Neural cell (in vitro differentiated cells): ENCODE data around the gene GABRB2. TPM values are rescaled to one million over a fixed set of nuclear protein-coding genes. Genes with fewer than 3 reads are reported as not detected.
A peak's percentile ranks its signal among the peaks of the same experiment; 100 is the strongest.

Source experiments
- H2AFZ ChIP-seq: fragments of 200-600, 300-800 bp; sonication (generic), shearing (Covaris generic); 2 replicates; pipeline ENCODE4 v1.6.0; 2014; ENCODE audit warnings: low read depth, mild to moderate bottlenecking, antibody characterized with exemption, low read length, moderate library complexity
- H3F3A ChIP-seq: fragments of 200-600 bp; shearing (Covaris generic); 2 replicates; pipeline ENCODE4 v1.6.1; 2016; ENCODE audit warnings: mild to moderate bottlenecking, moderate library complexity, mixed read lengths, antibody characterized with exemption, low read length; ENCODE audit not compliant: insufficient read depth, poor library complexity, severe bottlenecking
- H3K27ac ChIP-seq: fragments of 200-600, 300-800 bp; sonication (generic), shearing (Covaris generic); 2 replicates; pipeline ENCODE4 v1.5.1; 2014; ENCODE audit warnings: mild to moderate bottlenecking, low read length, moderate library complexity
- H3K27me3 ChIP-seq: fragments of 300-800, 200-600 bp; sonication (generic), shearing (Covaris generic); 2 replicates; pipeline ENCODE4 v1.6.0; 2014; ENCODE audit warnings: mild to moderate bottlenecking, low read depth, low read length, moderate library complexity; ENCODE audit not compliant: insufficient read depth
- H3K36me3 ChIP-seq: fragments of 300-800, 200-600 bp; sonication (generic), shearing (Covaris generic); 2 replicates; pipeline ENCODE4 v1.5.1; 2014; ENCODE audit warnings: mild to moderate bottlenecking, antibody characterized with exemption, low read length, moderate library complexity; ENCODE audit not compliant: insufficient read depth
- H3K4me2 ChIP-seq: fragments of 300-800, 200-600 bp; sonication (generic), shearing (Covaris generic); 2 replicates; pipeline ENCODE4 v1.6.0; 2014; ENCODE audit warnings: mild to moderate bottlenecking, low read length
- H3K4me3 ChIP-seq: fragments of 300-800, 200-600 bp; sonication (generic), shearing (Covaris generic); 2 replicates; pipeline ENCODE4 v1.5.1; 2014; ENCODE audit warnings: mild to moderate bottlenecking, low read length, moderate library complexity
- H3K79me2 ChIP-seq: fragments of 200-600 bp; shearing (Covaris generic); replicated peaks from 2 replicates; pipeline ENCODE4 v1.6.0; 2014; ENCODE audit warnings: mild to moderate bottlenecking, low read length, moderate library complexity; ENCODE audit not compliant: insufficient read depth
- H3K9ac ChIP-seq: fragments of 300-800, 200-600 bp; sonication (generic), shearing (Covaris generic); 2 replicates; pipeline ENCODE4 v1.6.1; 2016; ENCODE audit warnings: mild to moderate bottlenecking, low read length, mixed read lengths
- H3K9me2 ChIP-seq: fragments of 200-600 bp; shearing (Covaris generic); 2 replicates; pipeline ENCODE4 v1.6.1; 2016; ENCODE audit warnings: mild to moderate bottlenecking, low read length, mixed read lengths; ENCODE audit not compliant: insufficient read depth
- H3K9me3 ChIP-seq: fragments of 200-600, 300-800 bp; sonication (generic), shearing (Covaris generic); 2 replicates; pipeline ENCODE4 v1.6.1; 2016; ENCODE audit warnings: mild to moderate bottlenecking, mixed run types, low read length, moderate library complexity, mixed read lengths
- H4K20me1 ChIP-seq: fragments of 200-600 bp; shearing (Covaris generic); 2 replicates; pipeline ENCODE4 v1.6.1; 2016; ENCODE audit warnings: mild to moderate bottlenecking, mixed run types; ENCODE audit not compliant: insufficient read depth
- EP300 ChIP-seq: fragments of 450-650 bp; conservative IDR thresholded peaks from 2 replicates; pipeline ENCODE4 v1.6.1; 2014; ENCODE audit warnings: antibody characterized with exemption, mild to moderate bottlenecking, moderate library complexity; ENCODE audit not compliant: poor library complexity, severe bottlenecking
- EZH2 ChIP-seq: fragments of 200-600, 300-800 bp; shearing (Covaris generic), sonication (generic); IDR thresholded peaks from 2 replicates; pipeline ENCODE4 v1.6.1; 2014; ENCODE audit warnings: antibody characterized with exemption, low read length, borderline replicate concordance, mild to moderate bottlenecking; ENCODE audit not compliant: insufficient read depth, poor library complexity, severe bottlenecking
- MXI1 ChIP-seq: fragments of 450-650 bp; conservative IDR thresholded peaks from 2 replicates; pipeline ENCODE4 v1.6.1; 2014; ENCODE audit warnings: antibody characterized with exemption, mild to moderate bottlenecking; ENCODE audit not compliant: poor library complexity, severe bottlenecking
- POLR2AphosphoS5 ChIP-seq: IDR thresholded peaks from 2 replicates; pipeline ENCODE4 v1.6.1; 2012
- RAD21 ChIP-seq: fragments of 450-650 bp; conservative IDR thresholded peaks from 2 replicates; pipeline ENCODE4 v1.6.1; 2014; ENCODE audit warnings: antibody characterized with exemption, mild to moderate bottlenecking, moderate library complexity
- SMC3 ChIP-seq: fragments of 450-650 bp; conservative IDR thresholded peaks from 2 replicates; pipeline ENCODE4 v1.6.1; 2014; ENCODE audit warnings: antibody characterized with exemption, mild to moderate bottlenecking, moderate library complexity; ENCODE audit not compliant: poor library complexity
- TAF1 ChIP-seq: IDR thresholded peaks from 2 replicates; pipeline ENCODE4 v1.6.1; 2012; ENCODE audit warnings: low read depth
- polyA minus RNA-seq: library from RNA; depleted of rRNA, polyadenylated mRNA; stranded (reverse); fragments of >200 nt; gene quantifications from 2 replicates; pipeline ENCODE4 v1.2.3, GENCODE V29; 2014
- polyA plus RNA-seq: library from polyadenylated mRNA; depleted of rRNA; stranded (reverse); fragments of >200 nt; gene quantifications from 2 replicates; pipeline ENCODE4 v1.2.3, GENCODE V29; 2014
- TF ChIP-seq, protein P1 (sequence below): fragments of 450-650 bp; IDR thresholded peaks from 2 replicates; pipeline ENCODE4 v1.5.1; 2014; ENCODE audit warnings: antibody characterized with exemption, mild to moderate bottlenecking, moderate library complexity; ENCODE audit not compliant: poor library complexity, severe bottlenecking
- TF ChIP-seq, protein P2 (sequence below): IDR thresholded peaks from 2 replicates; pipeline ENCODE4 v1.6.1; 2012; ENCODE audit warnings: borderline replicate concordance

GABRB2 gene
- polyA plus RNA-seq (101 and 106 TPM in 2 replicates), polyA minus RNA-seq (291 and 342 TPM in 2 replicates)

DNA sequence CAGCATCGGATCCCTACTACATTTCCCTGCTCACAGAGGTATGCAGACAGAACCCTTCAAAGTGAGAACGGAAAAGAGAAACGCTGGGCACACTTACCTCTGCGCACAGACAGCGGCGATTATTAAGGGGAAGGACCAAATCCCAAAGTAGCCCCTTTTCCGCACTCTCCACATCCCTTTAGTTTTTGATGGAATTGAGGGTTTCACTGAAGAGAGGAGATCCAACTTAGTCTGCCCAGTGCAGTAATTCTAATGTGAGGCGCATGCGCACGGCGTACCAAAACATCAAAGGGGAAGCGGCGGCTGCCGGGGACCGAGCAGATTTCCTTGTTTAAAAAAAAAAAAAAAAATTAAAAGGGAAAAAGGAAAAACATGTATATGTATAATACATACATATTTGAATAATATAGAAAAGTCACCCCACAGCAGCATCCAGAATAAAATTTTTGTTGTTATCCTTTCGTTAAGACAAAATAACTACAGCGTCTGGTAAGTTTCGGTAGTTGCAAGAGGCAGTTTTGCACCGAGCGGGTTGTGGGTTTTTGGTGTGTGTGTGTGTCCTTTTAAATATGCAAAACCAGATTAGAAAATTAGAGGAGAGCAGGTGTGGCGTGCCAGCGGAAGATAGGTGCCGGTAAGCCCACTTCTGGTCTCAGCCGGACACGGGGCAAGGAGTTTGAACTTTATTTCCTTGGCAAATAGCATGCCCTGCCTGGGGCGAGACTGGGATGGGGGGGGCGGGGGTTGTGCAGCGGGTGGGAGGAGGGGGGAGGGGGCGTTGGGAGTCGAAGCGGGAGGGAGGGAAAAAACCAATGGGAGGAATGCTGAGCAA is at the start of gene GABRB2:
Gene GABRB2 (minus strand): TSS at position 256 of the 832 bp plus-strand sequence. CDS start 82 bp downstream, at position 174.
- Histone ChIP-seq H3K4me2 (peak within 1 kb of the TSS; percentile 60), H3K36me3 (no peaks in the 10 kb centered on the region), H3K9ac (peak within 1 kb of the TSS; percentile 90), H3K27ac (peak within 1 kb of the TSS; percentile 90), H2AFZ (peak within 1 kb of the TSS; percentile 73), H3K4me3 (peak within 1 kb of the TSS; percentile 76), H3K27me3 (peaks cover 18% of the 10 kb centered on the region), H3F3A (peaks cover 3% of the 10 kb centered on the region), H4K20me1 (no peaks in the 10 kb centered on the region), H3K9me3 (no peaks in the 10 kb centered on the region), H3K9me2 (no peaks in the 10 kb centered on the region), H3K79me2 (peaks cover 25% of the 10 kb centered on the region)
- peak; percentile 4 for TF ChIP-seq MXI1
- TF ChIP-seq, protein P1, sequence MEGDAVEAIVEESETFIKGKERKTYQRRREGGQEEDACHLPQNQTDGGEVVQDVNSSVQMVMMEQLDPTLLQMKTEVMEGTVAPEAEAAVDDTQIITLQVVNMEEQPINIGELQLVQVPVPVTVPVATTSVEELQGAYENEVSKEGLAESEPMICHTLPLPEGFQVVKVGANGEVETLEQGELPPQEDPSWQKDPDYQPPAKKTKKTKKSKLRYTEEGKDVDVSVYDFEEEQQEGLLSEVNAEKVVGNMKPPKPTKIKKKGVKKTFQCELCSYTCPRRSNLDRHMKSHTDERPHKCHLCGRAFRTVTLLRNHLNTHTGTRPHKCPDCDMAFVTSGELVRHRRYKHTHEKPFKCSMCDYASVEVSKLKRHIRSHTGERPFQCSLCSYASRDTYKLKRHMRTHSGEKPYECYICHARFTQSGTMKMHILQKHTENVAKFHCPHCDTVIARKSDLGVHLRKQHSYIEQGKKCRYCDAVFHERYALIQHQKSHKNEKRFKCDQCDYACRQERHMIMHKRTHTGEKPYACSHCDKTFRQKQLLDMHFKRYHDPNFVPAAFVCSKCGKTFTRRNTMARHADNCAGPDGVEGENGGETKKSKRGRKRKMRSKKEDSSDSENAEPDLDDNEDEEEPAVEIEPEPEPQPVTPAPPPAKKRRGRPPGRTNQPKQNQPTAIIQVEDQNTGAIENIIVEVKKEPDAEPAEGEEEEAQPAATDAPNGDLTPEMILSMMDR: no peak
- TF ChIP-seq RAD21: peak; percentile 27
- TF ChIP-seq POLR2AphosphoS5: no peak
- no peak for TF ChIP-seq SMC3
- TF ChIP-seq EP300: no peak
- TF ChIP-seq, protein P2, sequence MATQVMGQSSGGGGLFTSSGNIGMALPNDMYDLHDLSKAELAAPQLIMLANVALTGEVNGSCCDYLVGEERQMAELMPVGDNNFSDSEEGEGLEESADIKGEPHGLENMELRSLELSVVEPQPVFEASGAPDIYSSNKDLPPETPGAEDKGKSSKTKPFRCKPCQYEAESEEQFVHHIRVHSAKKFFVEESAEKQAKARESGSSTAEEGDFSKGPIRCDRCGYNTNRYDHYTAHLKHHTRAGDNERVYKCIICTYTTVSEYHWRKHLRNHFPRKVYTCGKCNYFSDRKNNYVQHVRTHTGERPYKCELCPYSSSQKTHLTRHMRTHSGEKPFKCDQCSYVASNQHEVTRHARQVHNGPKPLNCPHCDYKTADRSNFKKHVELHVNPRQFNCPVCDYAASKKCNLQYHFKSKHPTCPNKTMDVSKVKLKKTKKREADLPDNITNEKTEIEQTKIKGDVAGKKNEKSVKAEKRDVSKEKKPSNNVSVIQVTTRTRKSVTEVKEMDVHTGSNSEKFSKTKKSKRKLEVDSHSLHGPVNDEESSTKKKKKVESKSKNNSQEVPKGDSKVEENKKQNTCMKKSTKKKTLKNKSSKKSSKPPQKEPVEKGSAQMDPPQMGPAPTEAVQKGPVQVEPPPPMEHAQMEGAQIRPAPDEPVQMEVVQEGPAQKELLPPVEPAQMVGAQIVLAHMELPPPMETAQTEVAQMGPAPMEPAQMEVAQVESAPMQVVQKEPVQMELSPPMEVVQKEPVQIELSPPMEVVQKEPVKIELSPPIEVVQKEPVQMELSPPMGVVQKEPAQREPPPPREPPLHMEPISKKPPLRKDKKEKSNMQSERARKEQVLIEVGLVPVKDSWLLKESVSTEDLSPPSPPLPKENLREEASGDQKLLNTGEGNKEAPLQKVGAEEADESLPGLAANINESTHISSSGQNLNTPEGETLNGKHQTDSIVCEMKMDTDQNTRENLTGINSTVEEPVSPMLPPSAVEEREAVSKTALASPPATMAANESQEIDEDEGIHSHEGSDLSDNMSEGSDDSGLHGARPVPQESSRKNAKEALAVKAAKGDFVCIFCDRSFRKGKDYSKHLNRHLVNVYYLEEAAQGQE: peak; percentile 36
- TF ChIP-seq EZH2: no peak
- TF ChIP-seq TAF1: peak; percentile 14

DNA sequence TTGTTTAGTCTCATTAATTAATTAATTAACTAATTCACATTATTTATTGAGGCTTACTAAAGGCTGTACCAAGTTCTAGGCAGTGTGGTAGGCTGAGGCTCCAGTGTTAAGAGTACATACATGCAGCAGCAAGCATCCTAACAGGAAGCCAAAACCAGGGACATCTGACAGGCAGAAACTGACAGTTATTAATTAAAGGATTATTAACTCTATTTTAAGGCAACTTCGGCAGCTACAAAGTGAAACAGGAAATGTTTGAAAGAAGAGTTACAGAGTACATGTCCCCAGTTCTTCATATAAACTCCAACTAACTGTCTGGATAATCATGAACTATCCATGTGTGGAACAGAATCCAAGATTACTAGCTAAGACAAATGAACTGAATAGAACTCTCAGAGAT is 39.3 kb upstream of the GABRB2 start:
- H3K27me3 ChIP-seq: no peaks in the 10 kb centered on the region
- H3K79me2 ChIP-seq: no peaks in the 10 kb centered on the region
- H3F3A ChIP-seq: no peaks in the 10 kb centered on the region
- no peaks in the 10 kb centered on the region for H3K9me3 ChIP-seq
- TF ChIP-seq POLR2AphosphoS5: no peak
- TF ChIP-seq, protein P1: no peak
- no peak for TF ChIP-seq RAD21
- TF ChIP-seq EZH2: no peak
- TF ChIP-seq, protein P2: no peak
- no peak for TF ChIP-seq MXI1
- TF ChIP-seq EP300: no peak
- TF ChIP-seq SMC3: no peak
- no peak for TF ChIP-seq TAF1
- H3K27ac ChIP-seq: no peak overlapping the region
- no peak overlapping the region for H3K4me2 ChIP-seq
- no peak overlapping the region for H3K4me3 ChIP-seq
- no peaks in the 10 kb centered on the region for H3K36me3 ChIP-seq
- H3K9me2 ChIP-seq: no peaks in the 10 kb centered on the region
- no peak overlapping the region for H2AFZ ChIP-seq
- H4K20me1 ChIP-seq: no peaks in the 10 kb centered on the region
- H3K9ac ChIP-seq: no peak overlapping the region
